Ectodermal cell (in vitro differentiated cells): ENCODE data around the gene ACSL3.

Experiments
- H3K27ac ChIP-seq: 2 replicates; pipeline ENCODE4 v1.7.0; 2013; ENCODE audit warnings: mild to moderate bottlenecking, low read depth, low read length; ENCODE audit not compliant: insufficient read depth, poor library complexity, severe bottlenecking
- H3K27me3 ChIP-seq: 2 replicates; pipeline ENCODE4 v1.7.0; 2013; ENCODE audit warnings: mild to moderate bottlenecking, low read length; ENCODE audit not compliant: insufficient read depth, control insufficient read depth, poor library complexity, severe bottlenecking
- H3K36me3 ChIP-seq: one replicate; pipeline ENCODE4 v1.7.0; 2013; ENCODE audit warnings: low read length; ENCODE audit not compliant: control insufficient read depth, insufficient read depth
- H3K4me1 ChIP-seq: one replicate; pipeline ENCODE4 v1.7.0; 2013; ENCODE audit warnings: low read length; ENCODE audit not compliant: control insufficient read depth, insufficient read depth
- H3K4me3 ChIP-seq: 2 replicates; pipeline ENCODE4 v1.7.0; 2013; ENCODE audit warnings: low read depth, low read length, control low read depth; ENCODE audit not compliant: insufficient read depth
- H3K9me3 ChIP-seq: 2 replicates; pipeline ENCODE4 v1.7.0; 2013; ENCODE audit warnings: mild to moderate bottlenecking, low read length, moderate library complexity; ENCODE audit not compliant: control insufficient read depth
- WGBS, 2 experiments: methylation state at CpG; one replicate each; pipeline ENCODE4 v1.1.7; 2013; ENCODE audit warnings: missing lambda C conversion rate in 2 of 2; 5-methylcytosine and 5-hydroxymethylcytosine counted together

Gene ACSL3

DNA sequence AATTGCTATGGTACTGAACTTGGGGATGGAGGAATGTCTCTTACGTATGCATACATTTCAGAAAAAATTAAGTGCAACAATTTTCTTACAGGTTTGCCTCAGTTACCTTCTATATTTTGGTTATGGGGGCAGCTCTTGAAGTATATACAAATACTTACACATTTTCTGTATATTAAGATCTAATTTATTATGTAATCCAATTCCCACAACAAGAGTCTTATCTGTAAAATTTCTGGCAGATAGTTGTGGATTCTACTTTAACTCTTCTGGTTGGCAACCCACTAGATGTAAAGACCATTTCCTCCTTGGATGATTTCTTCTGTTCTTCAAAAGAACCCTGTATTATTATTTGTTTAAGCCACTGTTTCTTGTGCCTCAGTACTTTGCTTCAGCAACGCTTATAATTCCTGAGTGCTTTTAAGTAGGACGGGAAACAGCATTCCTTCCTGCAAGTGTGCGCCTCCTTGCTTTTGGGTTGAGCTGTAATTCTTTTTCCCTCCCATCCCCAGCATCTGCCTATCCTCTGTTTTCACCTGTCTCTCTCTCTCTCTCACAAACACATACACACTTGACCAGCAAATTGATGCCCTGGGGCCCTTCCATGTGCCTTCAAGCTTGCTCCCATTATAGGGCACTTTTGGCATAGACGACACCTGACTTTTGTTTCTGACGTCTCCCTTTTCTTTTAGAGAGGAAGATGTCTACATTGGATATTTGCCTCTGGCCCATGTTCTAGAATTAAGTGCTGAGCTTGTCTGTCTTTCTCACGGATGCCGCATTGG is 61.4 kb downstream of the ACSL3 start:
- Histone ChIP-seq H3K27me3 (no peaks in the 10 kb centered on the region), H3K36me3 (peaks cover 19% of the 10 kb centered on the region), H3K4me1 (no peaks in the 10 kb centered on the region), H3K27ac (no peak overlapping the region), H3K9me3 (no peaks in the 10 kb centered on the region), H3K4me3 (no peak overlapping the region)
- WGBS, 2 experiments, result 91 to 93% methylated on average over 7 to 8 of the region's 8 CpGs

GRCh38 chr2:222926915-222927314 is 66.1 kb downstream of the ACSL3 start:
- 94 to 95% methylated on average over 9 of the region's 9 CpGs for WGBS, 2 experiments
- Histone ChIP-seq H3K4me3 (no peak overlapping the region), H3K9me3 (no peaks in the 10 kb centered on the region), H3K4me1 (no peaks in the 10 kb centered on the region), H3K27me3 (no peaks in the 10 kb centered on the region), H3K36me3 (peaks cover 23% of the 10 kb centered on the region), H3K27ac (no peak overlapping the region)

DNA sequence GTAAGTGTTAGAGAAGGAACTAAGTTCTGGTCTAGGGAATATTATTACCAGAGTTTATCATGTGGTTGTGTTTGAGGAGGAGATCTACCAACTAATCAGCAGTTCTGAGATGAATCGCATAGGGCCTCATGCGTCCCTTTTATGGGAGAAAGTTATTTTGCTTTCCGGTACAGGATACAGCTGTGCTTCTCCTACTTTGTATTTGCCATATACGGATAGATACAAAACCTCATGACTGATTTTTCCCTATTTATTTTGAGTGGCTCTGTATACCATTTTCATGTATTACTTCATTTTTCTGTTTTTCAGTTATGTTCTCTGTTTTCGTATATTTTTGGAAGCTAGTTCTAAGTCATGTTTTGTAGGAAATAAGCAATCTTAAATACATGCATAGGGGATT is 66.8 kb downstream of the ACSL3 start:
- no peak overlapping the region for H3K4me3 ChIP-seq
- no peak overlapping the region for H3K27ac ChIP-seq
- 92 to 98% methylated on average over 4 of the region's 5 CpGs for WGBS, 2 experiments
- H3K36me3 ChIP-seq, result peaks cover 27% of the 10 kb centered on the region
- no peaks in the 10 kb centered on the region for H3K27me3 ChIP-seq
- H3K4me1 ChIP-seq, result no peaks in the 10 kb centered on the region
- no peaks in the 10 kb centered on the region for H3K9me3 ChIP-seq

DNA sequence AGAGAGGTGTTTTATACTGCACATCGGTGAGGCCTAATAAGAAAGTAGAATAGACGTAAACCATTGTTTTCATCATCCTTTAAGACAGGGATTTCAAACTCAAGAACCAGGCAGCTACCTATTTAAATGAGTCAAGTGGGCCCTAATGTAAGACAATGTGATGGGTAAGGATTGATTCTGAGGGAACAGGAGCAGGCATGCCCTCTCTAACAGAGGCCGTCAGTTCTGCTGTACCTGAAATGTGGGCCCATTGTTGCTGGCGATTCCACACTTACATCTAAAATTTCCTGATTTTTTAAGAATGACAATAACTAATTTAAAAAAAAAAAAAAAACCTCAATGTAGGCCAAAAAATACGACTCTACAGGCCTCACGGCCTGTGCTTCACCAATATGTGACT is 67.5 kb downstream of the ACSL3 start:
- Histone ChIP-seq H3K9me3 (no peaks in the 10 kb centered on the region), H3K4me3 (no peak overlapping the region), H3K36me3 (peaks cover 29% of the 10 kb centered on the region), H3K27me3 (no peaks in the 10 kb centered on the region), H3K4me1 (no peaks in the 10 kb centered on the region), H3K27ac (no peak overlapping the region)
- 92 to 95% methylated on average over 5 to 6 of the region's 6 CpGs for WGBS, 2 experiments

DNA sequence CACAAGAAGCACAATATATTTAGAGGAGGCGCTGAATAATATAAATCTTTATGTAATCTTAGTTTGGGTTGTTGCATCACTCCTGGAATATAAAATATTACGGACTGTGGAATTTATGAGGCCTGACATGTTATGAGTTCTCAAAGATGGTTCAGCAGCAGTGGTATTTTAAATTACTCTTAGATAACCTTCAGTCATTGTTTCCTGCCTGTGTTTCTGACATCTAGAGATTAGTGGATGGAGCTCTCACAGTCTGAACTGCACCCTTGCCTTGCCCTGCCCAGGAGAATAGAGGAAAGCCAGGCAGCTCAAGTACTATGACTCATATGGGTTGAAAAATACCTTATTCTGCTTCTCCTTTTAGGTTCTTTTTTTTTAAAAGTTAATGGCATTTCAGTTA is 70.0 kb downstream of the ACSL3 start:
- no peaks in the 10 kb centered on the region for H3K4me1 ChIP-seq
- H3K27ac ChIP-seq, result no peak overlapping the region
- H3K36me3 ChIP-seq, result peaks cover 42% of the 10 kb centered on the region
- no peaks in the 10 kb centered on the region for H3K27me3 ChIP-seq
- H3K4me3 ChIP-seq, result no peak overlapping the region
- no peaks in the 10 kb centered on the region for H3K9me3 ChIP-seq
- WGBS, 2 experiments, result 91 to 97% methylated on average over 2 of the region's 2 CpGs

GRCh38 chr2:222931659-222932058 is 70.8 kb downstream of the ACSL3 start:
- no peak overlapping the region for H3K27ac ChIP-seq
- peaks cover 46% of the 10 kb centered on the region for H3K36me3 ChIP-seq
- no peaks in the 10 kb centered on the region for H3K4me1 ChIP-seq
- no peak overlapping the region for H3K4me3 ChIP-seq
- no peaks in the 10 kb centered on the region for H3K9me3 ChIP-seq
- 91 to 97% methylated on average over 4 of the region's 4 CpGs for WGBS, 2 experiments
- no peaks in the 10 kb centered on the region for H3K27me3 ChIP-seq

DNA sequence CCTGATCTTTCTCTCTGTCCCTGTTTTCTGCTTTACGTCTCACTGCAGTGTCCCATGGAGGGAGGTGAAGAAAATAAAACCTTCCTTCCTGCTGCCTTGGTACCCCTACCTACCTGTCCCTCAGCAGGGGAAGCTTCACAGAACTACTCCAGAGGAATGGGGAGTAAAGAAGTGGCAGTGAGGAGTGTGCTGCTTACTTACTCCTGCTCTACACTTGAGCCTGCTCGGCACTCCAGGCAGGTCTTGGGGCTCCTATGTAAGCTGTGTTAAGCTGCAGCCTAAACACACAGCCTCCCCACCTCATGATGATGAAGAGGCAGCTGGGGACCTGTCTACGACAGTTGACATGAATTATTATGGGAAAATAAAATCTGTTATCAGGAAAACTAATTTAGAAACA is 72.6 kb downstream of the ACSL3 start:
- 95 to 96% methylated on average over 3 of the region's 3 CpGs for WGBS, 2 experiments
- H3K9me3 ChIP-seq, result no peaks in the 10 kb centered on the region
- H3K4me3 ChIP-seq, result no peak overlapping the region
- H3K27ac ChIP-seq, result no peak overlapping the region
- peaks cover 42% of the 10 kb centered on the region for H3K36me3 ChIP-seq
- H3K27me3 ChIP-seq, result no peaks in the 10 kb centered on the region
- no peaks in the 10 kb centered on the region for H3K4me1 ChIP-seq

GRCh38 chr2:222935688-222936298 is 75.0 kb downstream of the ACSL3 start:
- peaks cover 38% of the 10 kb centered on the region for H3K36me3 ChIP-seq
- no peaks in the 10 kb centered on the region for H3K9me3 ChIP-seq
- H3K4me1 ChIP-seq, result peaks cover 4% of the 10 kb centered on the region
- H3K27me3 ChIP-seq, result no peaks in the 10 kb centered on the region
- H3K4me3 ChIP-seq, result no peak overlapping the region
- H3K27ac ChIP-seq, result no peak overlapping the region
- WGBS, 2 experiments, result 80 to 95% methylated on average over 1 to 3 of the region's 4 CpGs

- 92 to 94% methylated on average over 7 of the region's 7 CpGs for WGBS, 2 experiments
These were observed 75.9 kb downstream of the ACSL3 start for GRCh38 chr2:222936705-222937104.

GRCh38 chr2:222938327-222938726 is 77.5 kb downstream of the ACSL3 start:
- 96 to 100% methylated on average over 1 to 2 of the region's 2 CpGs for WGBS, 2 experiments
- Histone ChIP-seq H3K4me3 (no peak overlapping the region), H3K9me3 (no peaks in the 10 kb centered on the region), H3K4me1 (peaks cover 4% of the 10 kb centered on the region), H3K36me3 (peaks cover 23% of the 10 kb centered on the region), H3K27ac (no peak overlapping the region), H3K27me3 (no peaks in the 10 kb centered on the region)

More at GRCh38 chr2:222936705-222937104, 75.9 kb downstream of the ACSL3 start:
- H3K9me3 ChIP-seq, result no peaks in the 10 kb centered on the region
- H3K36me3 ChIP-seq, result peaks cover 30% of the 10 kb centered on the region
- H3K4me3 ChIP-seq, result no peak overlapping the region
- H3K27me3 ChIP-seq, result no peaks in the 10 kb centered on the region
- H3K27ac ChIP-seq, result no peak overlapping the region
- H3K4me1 ChIP-seq, result peaks cover 4% of the 10 kb centered on the region
